GM12865 (cell line): ENCODE data around the gene CYFIP1.

ENCODE experiments used
- DNase-seq: peaks from one replicate; pipeline ENCODE4 v3.0.0; 2010; ENCODE audit warnings: low read depth
- H3K4me3 ChIP-seq: 2 replicates; pipeline ENCODE4 v1.5.1; 2011; ENCODE audit warnings: mild to moderate bottlenecking, low read depth, low read length, control low read depth
- CTCF ChIP-seq: IDR thresholded peaks from 2 replicates; pipeline ENCODE4 v1.5.1; 2011; ENCODE audit warnings: low read length, control low read depth, low read depth, inconsistent platforms; ENCODE audit not compliant: insufficient read depth; ENCODE audit errors: missing control alignments

The CYFIP1 gene

GRCh38 chr15:22979238-22980188 is 655 bp downstream of the CYFIP1 start:
- peak; percentile 70 for DNase-seq
- peak overlapping the region; percentile 98 for H3K4me3 ChIP-seq
- no peak for TF ChIP-seq CTCF

- H3K4me3 ChIP-seq: peak overlapping the region; percentile 98
- no peak for TF ChIP-seq CTCF
- peak; percentile 11 for DNase-seq
These were observed 1.4 kb downstream of the CYFIP1 start for GRCh38 chr15:22978691-22979237.

GRCh38 chr15:22974745-22975144 is 5.4 kb downstream of the CYFIP1 start:
- no peak for DNase-seq
- H3K4me3 ChIP-seq: no peak overlapping the region
- no peak for TF ChIP-seq CTCF

- no peak for DNase-seq
- no peak for TF ChIP-seq CTCF
- H3K4me3 ChIP-seq: no peak overlapping the region
These were observed 6.2 kb downstream of the CYFIP1 start for GRCh38 chr15:22973987-22974386.

- no peak for TF ChIP-seq CTCF
- DNase-seq: peak; percentile 38
- no peak overlapping the region for H3K4me3 ChIP-seq
These were observed 6.9 kb downstream of the CYFIP1 start for GRCh38 chr15:22973286-22973685.

GRCh38 chr15:22969489-22969888 is 10.7 kb downstream of the CYFIP1 start:
- no peak for TF ChIP-seq CTCF
- H3K4me3 ChIP-seq: no peak overlapping the region
- no peak for DNase-seq
